HepG2 (cell line): Measurements from ENCODE around the gene SGCD.

Experiments used
- ATF7-NPFF ChIP-seq: sonication (generic); formaldehyde crosslinking; IDR thresholded peaks from 2 replicates; pipeline ENCODE4 v1.8.1; 2023; ENCODE audit warnings: mild to moderate bottlenecking, low read depth, missing genetic modification reagents, moderate library complexity
- DPF2 ChIP-seq: sonication (generic); formaldehyde crosslinking; IDR thresholded peaks from 2 replicates; pipeline ENCODE4 v1.4.0; 2020; ENCODE audit warnings: mild to moderate bottlenecking, low read depth, missing genetic modification reagents, borderline replicate concordance
- POLR2A ChIP-seq, 2 experiments: IDR thresholded peaks; 2 replicates each; pipeline ENCODE4 v1.6.1; 2011; ENCODE audit warnings: low read depth in 2 of 2, low read length in 2 of 2, mild to moderate bottlenecking in 1 of 2, moderate library complexity in 1 of 2; ENCODE audit not compliant: insufficient read depth in 1 of 2
- SP1 ChIP-seq, 2 experiments: fragments of 450-650 bp in 1 of 2; sonication (generic) in 1 of 2; formaldehyde crosslinking in 1 of 2; IDR thresholded peaks; 2 replicates each; pipeline versions ENCODE4 v1.4.0 to v1.6.1; 2016 to 2020; ENCODE audit warnings: missing genetic modification reagents in 1 of 2
- TBL1XR1 ChIP-seq: fragments of 150-350 bp; IDR thresholded peaks from 2 replicates; pipeline ENCODE4 v1.6.1; 2014; ENCODE audit warnings: borderline replicate concordance, low read length; ENCODE audit not compliant: partially characterized antibody
- ZFP41 ChIP-seq: sonication (generic); formaldehyde crosslinking; IDR thresholded peaks from 2 replicates; pipeline ENCODE4 v1.4.0; 2020; ENCODE audit warnings: mild to moderate bottlenecking, missing genetic modification reagents, borderline replicate concordance
- ZKSCAN8 ChIP-seq: IDR thresholded peaks from 2 replicates; pipeline ENCODE4 v1.6.1; 2016; ENCODE audit warnings: borderline replicate concordance, missing genetic modification reagents, missing compliant biosample characterization
- TF ChIP-seq, protein P1 (sequence below): sonication (generic); formaldehyde crosslinking; IDR thresholded peaks from 2 replicates; pipeline ENCODE4 v1.5.0; 2020; ENCODE audit warnings: mild to moderate bottlenecking, missing genetic modification reagents, moderate library complexity

DNA sequence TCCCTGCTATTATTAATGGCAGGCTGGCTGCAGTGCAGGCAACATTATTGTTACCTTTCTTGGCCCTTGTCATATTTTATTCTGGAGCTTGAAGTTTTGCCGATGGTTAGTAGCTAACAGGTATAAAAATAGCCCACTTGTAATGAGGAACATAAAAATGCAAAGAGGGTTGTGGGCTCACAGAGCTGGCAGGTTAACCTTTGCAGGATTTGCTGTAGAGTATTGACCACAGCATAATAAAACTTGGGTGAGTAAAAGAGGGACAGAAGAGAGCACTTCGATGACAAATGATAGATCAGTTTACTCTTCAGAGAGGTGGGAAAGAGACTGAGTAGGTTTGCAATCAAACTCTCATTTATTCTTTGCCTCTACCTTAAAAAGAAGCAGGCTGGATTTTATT, 49.7 kb upstream of the SGCD start:
- TF ChIP-seq DPF2, result no peak
- no peak for TF ChIP-seq TBL1XR1
- TF ChIP-seq SP1 (IDR thresholded peaks at IDR 0.05), result no peak
- TF ChIP-seq SP1 (CRISPR knock-in tag; IDR thresholded peaks at IDR 0.05), result no peak
- TF ChIP-seq, protein P1, sequence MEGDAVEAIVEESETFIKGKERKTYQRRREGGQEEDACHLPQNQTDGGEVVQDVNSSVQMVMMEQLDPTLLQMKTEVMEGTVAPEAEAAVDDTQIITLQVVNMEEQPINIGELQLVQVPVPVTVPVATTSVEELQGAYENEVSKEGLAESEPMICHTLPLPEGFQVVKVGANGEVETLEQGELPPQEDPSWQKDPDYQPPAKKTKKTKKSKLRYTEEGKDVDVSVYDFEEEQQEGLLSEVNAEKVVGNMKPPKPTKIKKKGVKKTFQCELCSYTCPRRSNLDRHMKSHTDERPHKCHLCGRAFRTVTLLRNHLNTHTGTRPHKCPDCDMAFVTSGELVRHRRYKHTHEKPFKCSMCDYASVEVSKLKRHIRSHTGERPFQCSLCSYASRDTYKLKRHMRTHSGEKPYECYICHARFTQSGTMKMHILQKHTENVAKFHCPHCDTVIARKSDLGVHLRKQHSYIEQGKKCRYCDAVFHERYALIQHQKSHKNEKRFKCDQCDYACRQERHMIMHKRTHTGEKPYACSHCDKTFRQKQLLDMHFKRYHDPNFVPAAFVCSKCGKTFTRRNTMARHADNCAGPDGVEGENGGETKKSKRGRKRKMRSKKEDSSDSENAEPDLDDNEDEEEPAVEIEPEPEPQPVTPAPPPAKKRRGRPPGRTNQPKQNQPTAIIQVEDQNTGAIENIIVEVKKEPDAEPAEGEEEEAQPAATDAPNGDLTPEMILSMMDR, result no peak
- TF ChIP-seq ATF7-NPFF (CRISPR knock-in tag), result no peak
- TF ChIP-seq ZKSCAN8, result no peak
- TF ChIP-seq POLR2A (IDR thresholded peaks at IDR 0.05; ENCODE audit: insufficient read depth in 1 of 2, low read depth in 2 of 2, low read length in 2 of 2), result no peak
- no peak for TF ChIP-seq ZFP41 (CRISPR knock-in tag)
